Thymus (tissue), 11 donors: ENCODE data around the gene INPP5A. TPM values are rescaled to one million over a fixed set of nuclear protein-coding genes. Genes with fewer than 3 reads are reported as not detected.

Experiments
- DNase-seq, 9 donors: peaks; one replicate each; pipeline ENCODE4 v3.0.0-alpha.2; 2013; ENCODE audit warnings: low spot score in 9 of 9, low read depth in 6 of 9, missing footprints in 1 of 9
- H3K27ac ChIP-seq, 2 donors: one replicate each; pipeline ENCODE4 v1.5.1; 2013; ENCODE audit warnings: control low read depth in 1 of 2, low read depth in 1 of 2, low read length in 1 of 2, mild to moderate bottlenecking in 1 of 2, moderate library complexity in 1 of 2
- H3K27me3 ChIP-seq, 2 donors: one replicate each; pipeline ENCODE4 v1.5.1; 2013; ENCODE audit warnings: low read length in 1 of 2; ENCODE audit not compliant: control insufficient read depth in 2 of 2, insufficient read depth in 1 of 2
- H3K36me3 ChIP-seq, 2 donors: one replicate each; pipeline ENCODE4 v1.5.1; 2013; ENCODE audit warnings: low read length in 1 of 2, mild to moderate bottlenecking in 1 of 2, moderate library complexity in 1 of 2; ENCODE audit not compliant: control insufficient read depth in 2 of 2, insufficient read depth in 2 of 2
- H3K4me1 ChIP-seq, 2 donors: one replicate each; pipeline ENCODE4 v1.5.1; 2013; ENCODE audit warnings: low read length in 2 of 2; ENCODE audit not compliant: control insufficient read depth in 2 of 2, insufficient read depth in 2 of 2
- H3K4me3 ChIP-seq, 2 donors: one replicate each; pipeline ENCODE4 v1.5.1; 2013; ENCODE audit warnings: low read length in 2 of 2, control low read depth in 1 of 2, mild to moderate bottlenecking in 1 of 2
- H3K9me3 ChIP-seq, 2 donors: one replicate each; pipeline ENCODE4 v1.5.1; 2013; ENCODE audit warnings: low read length in 1 of 2, mild to moderate bottlenecking in 1 of 2; ENCODE audit not compliant: control insufficient read depth in 2 of 2, insufficient read depth in 1 of 2
- WGBS: extraction: QIAGEN DNeasy Blood & Tissue Kit; methylation state at CpG from one replicate; pipeline ENCODE4 v1.1.7; 2013; 5-methylcytosine and 5-hydroxymethylcytosine counted together
- polyA plus RNA-seq: library from polyadenylated mRNA; stranded (reverse); fragments of 200-250 nt; gene quantifications from one replicate; pipeline ENCODE4 v1.2.3, GENCODE V29; 2013
- total RNA-seq: library from RNA; stranded (reverse); fragments of 120-200 nt; gene quantifications from one replicate; pipeline ENCODE4 v1.2.4, GENCODE V29; 2013
- donor health status: healthy.

Gene INPP5A
- total and polyA plus RNA-seq, 2 donors, result 11.0 to 14.6 TPM

- Histone ChIP-seq H3K27ac (no peak overlapping the region), H3K27me3 (no peaks in the 10 kb centered on the region), H3K9me3 (peaks cover 0 to 4% of the 10 kb centered on the region in 2 donors), H3K36me3 (no peaks in the 10 kb centered on the region), H3K4me1 (peaks cover 0 to 20% of the 10 kb centered on the region in 2 donors), H3K4me3 (no peak overlapping the region)
- WGBS, result 93% methylated on average over 8 of the region's 8 CpGs
- no peak for DNase-seq
Observed at GRCh38 chr10:132638130-132638515, 100.5 kb downstream of the INPP5A start.

- WGBS, result over 99% methylated on average over 4 of the region's 4 CpGs
- Histone ChIP-seq H3K4me1 (peaks cover 0 to 9% of the 10 kb centered on the region in 2 donors), H3K27ac (no peak overlapping the region), H3K9me3 (peaks cover 0 to 4% of the 10 kb centered on the region in 2 donors), H3K27me3 (no peaks in the 10 kb centered on the region), H3K4me3 (no peak overlapping the region), H3K36me3 (peaks cover 0 to 3% of the 10 kb centered on the region in 2 donors)
- DNase-seq, result no peak
Observed at GRCh38 chr10:132639470-132639869, 101.9 kb downstream of the INPP5A start.

- no peak for DNase-seq
- no peak overlapping the region for H3K4me3 ChIP-seq
- peaks cover 0 to 5% of the 10 kb centered on the region in 2 donors for H3K4me1 ChIP-seq
- WGBS, result 98% methylated on average over 29 of the region's 29 CpGs
- no peak overlapping the region for H3K27ac ChIP-seq
- H3K9me3 ChIP-seq, result peaks cover 0 to 4% of the 10 kb centered on the region in 2 donors
- H3K27me3 ChIP-seq, result no peaks in the 10 kb centered on the region
- peaks cover 0 to 5% of the 10 kb centered on the region in 2 donors for H3K36me3 ChIP-seq
Observed at GRCh38 chr10:132640326-132641125, 102.9 kb downstream of the INPP5A start.

- 89% methylated on average over 8 of the region's 8 CpGs for WGBS
- peaks cover 0 to 5% of the 10 kb centered on the region in 2 donors for H3K4me1 ChIP-seq
- H3K4me3 ChIP-seq, result no peak overlapping the region
- no peak overlapping the region for H3K27ac ChIP-seq
- peaks cover 0 to 4% of the 10 kb centered on the region in 2 donors for H3K9me3 ChIP-seq
- H3K27me3 ChIP-seq, result no peaks in the 10 kb centered on the region
- no peak for DNase-seq
- H3K36me3 ChIP-seq, result peaks cover 0 to 5% of the 10 kb centered on the region in 2 donors
Observed at GRCh38 chr10:132641401-132641800, 103.8 kb downstream of the INPP5A start.

GRCh38 chr10:132641966-132642731, 104.6 kb downstream of the INPP5A start:
- 96% methylated on average over 33 of the region's 33 CpGs for WGBS
- Histone ChIP-seq H3K27me3 (no peaks in the 10 kb centered on the region), H3K9me3 (peaks cover 0 to 4% of the 10 kb centered on the region in 2 donors), H3K4me1 (peaks cover 0 to 5% of the 10 kb centered on the region in 2 donors), H3K36me3 (peaks cover 0 to 5% of the 10 kb centered on the region in 2 donors), H3K27ac (no peak overlapping the region), H3K4me3 (no peak overlapping the region)
- DNase-seq, result no peak

GRCh38 chr10:132642732-132643008, 105.1 kb downstream of the INPP5A start:
- H3K27me3 ChIP-seq, result no peaks in the 10 kb centered on the region
- peaks cover 0 to 1% of the 10 kb centered on the region in 2 donors for H3K4me1 ChIP-seq
- WGBS, result 96% methylated on average over 11 of the region's 11 CpGs
- no peak for DNase-seq
- peaks cover 0 to 4% of the 10 kb centered on the region in 2 donors for H3K9me3 ChIP-seq
- H3K4me3 ChIP-seq, result no peak overlapping the region
- H3K36me3 ChIP-seq, result peaks cover 0 to 5% of the 10 kb centered on the region in 2 donors
- no peak overlapping the region for H3K27ac ChIP-seq

- H3K27ac ChIP-seq, result no peak overlapping the region
- DNase-seq, result no peak
Observed at GRCh38 chr10:132643709-132644526, 106.3 kb downstream of the INPP5A start.

GRCh38 chr10:132644527-132645246, 107.1 kb downstream of the INPP5A start:
- Histone ChIP-seq H3K36me3 (peaks cover 0 to 5% of the 10 kb centered on the region in 2 donors), H3K4me3 (no peak overlapping the region), H3K27ac (peak overlapping the region in 1 of 2 donors; percentile 4), H3K9me3 (peaks cover 0 to 4% of the 10 kb centered on the region in 2 donors), H3K27me3 (no peaks in the 10 kb centered on the region), H3K4me1 (no peaks in the 10 kb centered on the region)
- no peak for DNase-seq
- WGBS, result 93% methylated on average over 30 of the region's 30 CpGs

More at GRCh38 chr10:132643709-132644526, 106.3 kb downstream of the INPP5A start:
- H3K4me1 ChIP-seq, result no peaks in the 10 kb centered on the region
- H3K36me3 ChIP-seq, result peaks cover 0 to 5% of the 10 kb centered on the region in 2 donors
- peaks cover 0 to 4% of the 10 kb centered on the region in 2 donors for H3K9me3 ChIP-seq
- no peaks in the 10 kb centered on the region for H3K27me3 ChIP-seq
- WGBS, result 92% methylated on average over 35 of the region's 35 CpGs
- no peak overlapping the region for H3K4me3 ChIP-seq
